Muscle layer of colon (tissue), 2 donors: Measurements from ENCODE around the gene EXOC3L2.

ENCODE experiments used
- H3K27ac ChIP-seq: one replicate; pipeline ENCODE4 v1.7.0; 2013; ENCODE audit warnings: low read depth, mild to moderate bottlenecking, low read length, moderate library complexity
- H3K27me3 ChIP-seq, 2 donors: one replicate each; pipeline ENCODE4 v1.7.0; 2013; ENCODE audit warnings: low read length in 2 of 2, mild to moderate bottlenecking in 2 of 2; ENCODE audit not compliant: insufficient read depth in 2 of 2, control insufficient read depth in 1 of 2
- H3K36me3 ChIP-seq: one replicate; pipeline ENCODE4 v1.7.0; 2013; ENCODE audit warnings: mild to moderate bottlenecking, low read length; ENCODE audit not compliant: insufficient read depth
- H3K4me1 ChIP-seq: one replicate; pipeline ENCODE4 v1.7.0; 2013; ENCODE audit warnings: mild to moderate bottlenecking, low read length; ENCODE audit not compliant: insufficient read depth
- H3K4me3 ChIP-seq, 2 donors: one replicate each; pipeline ENCODE4 v1.7.0; 2013; ENCODE audit warnings: low read length in 2 of 2, low read depth in 1 of 2, mild to moderate bottlenecking in 1 of 2, moderate library complexity in 1 of 2
- H3K9ac ChIP-seq: one replicate; pipeline ENCODE4 v1.7.0; 2013; ENCODE audit warnings: low read length
- H3K9me3 ChIP-seq: one replicate; pipeline ENCODE4 v1.7.0; 2013; ENCODE audit warnings: mild to moderate bottlenecking, low read length
- donor health status: abdominal sarcoma.
- donor health status: Adenocarcinoma of cecum.

EXOC3L2 gene

GRCh38 chr19:45217193-45217956 lies 27.8 kb downstream of the EXOC3L2 start:
- H3K4me1 ChIP-seq: no peaks in the 10 kb centered on the region
- H3K27ac ChIP-seq: no peak overlapping the region
- H3K4me3 ChIP-seq: no peak overlapping the region

GRCh38 chr19:45216667-45217066 lies 28.5 kb downstream of the EXOC3L2 start:
- no peaks in the 10 kb centered on the region for H3K9me3 ChIP-seq
- no peaks in the 10 kb centered on the region for H3K36me3 ChIP-seq
- peaks cover 7 to 39% of the 10 kb centered on the region in 2 donors for H3K27me3 ChIP-seq
- H3K4me3 ChIP-seq: no peak overlapping the region
- H3K27ac ChIP-seq: no peak overlapping the region
- no peaks in the 10 kb centered on the region for H3K4me1 ChIP-seq
- no peak overlapping the region for H3K9ac ChIP-seq

More at GRCh38 chr19:45217193-45217956, 27.8 kb downstream of the EXOC3L2 start:
- Histone ChIP-seq H3K9me3 (no peaks in the 10 kb centered on the region), H3K9ac (no peak overlapping the region), H3K36me3 (no peaks in the 10 kb centered on the region), H3K27me3 (peaks cover 7 to 39% of the 10 kb centered on the region in 2 donors)

- H3K36me3 ChIP-seq: no peaks in the 10 kb centered on the region
- H3K4me3 ChIP-seq: no peak overlapping the region
- H3K27me3 ChIP-seq: peaks cover 7 to 39% of the 10 kb centered on the region in 2 donors
- H3K27ac ChIP-seq: no peak overlapping the region
- H3K9ac ChIP-seq: no peak overlapping the region
- H3K9me3 ChIP-seq: no peaks in the 10 kb centered on the region
- H3K4me1 ChIP-seq: no peaks in the 10 kb centered on the region
These were observed 29.6 kb downstream of the EXOC3L2 start for GRCh38 chr19:45215391-45216191.

- H3K27me3 ChIP-seq: peaks cover 7 to 27% of the 10 kb centered on the region in 2 donors
- H3K27ac ChIP-seq: no peak overlapping the region
- H3K9me3 ChIP-seq: no peaks in the 10 kb centered on the region
- no peaks in the 10 kb centered on the region for H3K4me1 ChIP-seq
- H3K4me3 ChIP-seq: no peak overlapping the region
- no peak overlapping the region for H3K9ac ChIP-seq
- H3K36me3 ChIP-seq: no peaks in the 10 kb centered on the region
These were observed 32.2 kb downstream of the EXOC3L2 start for GRCh38 chr19:45213031-45213430.

- Histone ChIP-seq H3K9ac (no peak overlapping the region), H3K27me3 (peaks cover under 1 to 15% of the 10 kb centered on the region in 2 donors), H3K9me3 (no peaks in the 10 kb centered on the region), H3K4me1 (no peaks in the 10 kb centered on the region), H3K36me3 (no peaks in the 10 kb centered on the region), H3K4me3 (no peak overlapping the region), H3K27ac (no peak overlapping the region)
These were observed 33.3 kb downstream of the EXOC3L2 start for GRCh38 chr19:45211751-45212381.

DNA sequence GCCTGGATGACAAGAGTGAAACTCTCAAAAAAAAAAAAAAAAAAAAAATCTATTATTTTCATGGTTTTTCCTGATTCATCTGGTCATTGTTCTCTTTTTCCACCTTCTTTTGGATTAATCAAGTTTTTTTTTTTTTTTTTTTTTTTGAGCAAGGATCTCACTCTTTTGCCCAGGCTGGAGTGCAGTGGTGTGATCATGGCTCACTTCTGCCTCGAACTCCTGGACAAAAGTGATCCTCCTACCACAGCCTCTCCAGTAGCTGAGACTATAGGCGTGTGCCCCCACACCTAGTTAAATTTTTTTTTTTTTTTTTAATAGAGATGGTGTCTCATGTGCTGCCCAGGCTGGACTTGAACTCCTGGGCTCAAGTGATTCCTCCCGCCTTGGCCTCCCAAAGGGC lies 38.9 kb downstream of the EXOC3L2 start:
- Histone ChIP-seq H3K4me1 (no peaks in the 10 kb centered on the region), H3K4me3 (no peak overlapping the region), H3K9ac (no peak overlapping the region), H3K27me3 (no peaks in the 10 kb centered on the region), H3K36me3 (no peaks in the 10 kb centered on the region), H3K9me3 (no peaks in the 10 kb centered on the region), H3K27ac (no peak overlapping the region)

- H3K27ac ChIP-seq: no peak overlapping the region
- H3K27me3 ChIP-seq: no peaks in the 10 kb centered on the region
- no peaks in the 10 kb centered on the region for H3K9me3 ChIP-seq
- no peak overlapping the region for H3K9ac ChIP-seq
- H3K4me3 ChIP-seq: no peak overlapping the region
- H3K36me3 ChIP-seq: no peaks in the 10 kb centered on the region
- H3K4me1 ChIP-seq: no peaks in the 10 kb centered on the region
These were observed 39.4 kb downstream of the EXOC3L2 start for GRCh38 chr19:45205810-45206209.

DNA sequence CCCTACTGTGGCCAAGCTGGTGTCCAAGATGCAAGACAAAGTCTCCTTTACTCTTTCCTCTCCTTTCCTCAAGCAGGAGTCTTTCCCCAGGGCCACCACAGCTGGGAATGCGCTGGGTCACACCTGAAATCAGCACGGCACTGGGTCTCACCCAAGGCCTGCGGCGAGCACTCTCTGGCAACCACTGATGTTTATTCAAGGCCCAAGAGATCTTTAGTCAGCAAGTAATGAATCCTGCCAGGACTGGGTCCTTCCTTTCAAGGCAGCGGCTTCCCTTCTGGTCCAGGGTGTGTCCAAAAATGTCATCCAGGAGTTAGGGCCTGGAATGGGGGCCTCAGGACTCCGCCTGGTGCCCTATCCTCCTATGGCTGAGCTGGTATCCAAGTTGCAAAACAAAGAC lies 42.6 kb downstream of the EXOC3L2 start:
- H3K27ac ChIP-seq: no peak overlapping the region
- H3K36me3 ChIP-seq: no peaks in the 10 kb centered on the region
- H3K4me1 ChIP-seq: no peaks in the 10 kb centered on the region
- no peak overlapping the region for H3K9ac ChIP-seq
- no peaks in the 10 kb centered on the region for H3K9me3 ChIP-seq
- no peaks in the 10 kb centered on the region for H3K27me3 ChIP-seq
- no peak overlapping the region for H3K4me3 ChIP-seq

DNA sequence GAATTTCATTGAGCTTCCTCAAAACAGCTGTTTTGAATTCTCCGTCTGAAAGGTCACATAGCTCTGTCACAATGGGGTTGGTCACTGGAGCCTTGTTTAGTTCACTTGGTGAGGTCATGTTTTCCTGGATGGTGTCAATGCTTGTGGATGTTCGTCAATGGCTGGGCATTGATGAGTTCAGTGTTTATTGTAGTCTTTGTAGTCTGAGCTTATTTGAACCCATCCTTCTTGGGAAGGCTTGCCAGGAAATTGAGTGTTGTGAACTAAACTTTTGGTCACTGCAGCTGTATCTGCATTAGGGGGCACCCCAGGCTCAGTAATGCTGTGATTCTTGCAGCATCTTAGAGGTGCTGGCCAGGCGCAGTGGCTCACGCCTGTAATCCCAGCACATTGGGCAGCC lies 44.6 kb downstream of the EXOC3L2 start:
- no peak overlapping the region for H3K9ac ChIP-seq
- no peaks in the 10 kb centered on the region for H3K9me3 ChIP-seq
- H3K27ac ChIP-seq: no peak overlapping the region
- H3K4me3 ChIP-seq: no peak overlapping the region
- H3K4me1 ChIP-seq: no peaks in the 10 kb centered on the region
- no peaks in the 10 kb centered on the region for H3K27me3 ChIP-seq
- no peaks in the 10 kb centered on the region for H3K36me3 ChIP-seq

DNA sequence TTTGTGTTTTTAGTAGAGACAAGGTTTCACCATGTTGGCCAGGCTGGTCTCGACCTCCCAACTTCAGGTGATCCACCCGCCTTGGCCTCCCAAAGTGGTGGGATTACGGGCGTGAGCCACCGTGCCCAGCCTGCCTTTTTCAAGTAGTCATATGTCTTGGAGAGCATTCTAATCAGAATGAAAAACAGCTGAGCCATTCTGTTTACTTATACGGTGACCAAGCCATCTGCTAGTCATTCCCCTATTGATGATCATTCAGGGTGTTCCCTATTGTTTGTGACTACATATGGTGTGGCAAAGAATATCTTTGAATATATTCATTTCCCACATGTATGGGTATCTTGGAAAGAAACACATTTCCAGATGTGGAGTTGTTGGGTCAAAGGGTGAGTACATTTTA lies 49.4 kb downstream of the EXOC3L2 start:
- Histone ChIP-seq H3K9ac (no peak overlapping the region), H3K4me1 (no peaks in the 10 kb centered on the region), H3K36me3 (no peaks in the 10 kb centered on the region), H3K27me3 (no peaks in the 10 kb centered on the region), H3K27ac (no peak overlapping the region), H3K4me3 (no peak overlapping the region), H3K9me3 (no peaks in the 10 kb centered on the region)

DNA sequence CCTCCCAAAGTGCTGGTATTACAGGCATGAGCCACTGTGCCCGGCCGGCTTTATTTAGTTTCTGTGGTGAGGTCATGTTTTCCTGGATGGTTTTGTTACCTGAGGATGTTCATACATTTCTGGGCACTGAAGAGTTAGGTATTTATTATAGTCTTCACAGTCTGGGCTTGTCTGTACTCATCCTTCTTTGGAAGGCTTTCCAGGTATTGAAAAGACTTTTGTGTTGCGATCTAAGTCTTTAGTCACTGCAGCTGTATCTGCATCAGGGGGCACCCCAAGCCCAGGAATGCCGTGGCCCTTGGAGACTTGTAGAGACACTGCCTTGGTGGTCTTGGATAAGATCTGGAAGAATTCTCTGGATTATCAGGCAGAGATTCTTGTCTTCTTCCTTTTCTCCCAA lies 53.8 kb downstream of the EXOC3L2 start:
- no peak overlapping the region for H3K27ac ChIP-seq
- H3K36me3 ChIP-seq: no peaks in the 10 kb centered on the region
- no peak overlapping the region for H3K4me3 ChIP-seq
- H3K27me3 ChIP-seq: no peaks in the 10 kb centered on the region
- H3K9ac ChIP-seq: no peak overlapping the region
- H3K4me1 ChIP-seq: no peaks in the 10 kb centered on the region
- no peaks in the 10 kb centered on the region for H3K9me3 ChIP-seq
